Stomach smooth muscle (tissue), 2 donors: ENCODE data around the gene CST9L.
"Not testable (repeated sequence)": the region's sequence is repeated elsewhere in the genome, so short reads cannot be mapped to it uniquely, and the experiment has no call there.

Source experiments
- H3K27ac ChIP-seq: one replicate; pipeline ENCODE4 v1.7.0; 2013; ENCODE audit warnings: mild to moderate bottlenecking, low read length, inconsistent platforms
- H3K27me3 ChIP-seq, 2 donors: one replicate each; pipeline ENCODE4 v1.7.0; 2013; ENCODE audit warnings: low read length in 2 of 2; ENCODE audit not compliant: insufficient read depth in 2 of 2, control insufficient read depth in 1 of 2
- H3K36me3 ChIP-seq, 2 donors: one replicate each; pipeline ENCODE4 v1.7.0; 2013; ENCODE audit warnings: low read length in 2 of 2; ENCODE audit not compliant: control insufficient read depth in 2 of 2, insufficient read depth in 2 of 2
- H3K4me1 ChIP-seq: one replicate; pipeline ENCODE4 v1.7.0; 2013; ENCODE audit warnings: low read length; ENCODE audit not compliant: control insufficient read depth, insufficient read depth
- H3K4me3 ChIP-seq, 2 donors: one replicate each; pipeline ENCODE4 v1.7.0; 2013; ENCODE audit warnings: low read length in 2 of 2
- H3K9ac ChIP-seq, 2 donors: one replicate each; pipeline ENCODE4 v1.7.0; 2013; ENCODE audit warnings: low read length in 2 of 2, mild to moderate bottlenecking in 1 of 2
- H3K9me3 ChIP-seq, 2 donors: one replicate each; pipeline ENCODE4 v1.7.0; 2013; ENCODE audit warnings: low read length in 2 of 2; ENCODE audit not compliant: control insufficient read depth in 2 of 2
- donor health status: healthy.
- donor health status: Pancreatic carcinoma.

The CST9L gene

DNA sequence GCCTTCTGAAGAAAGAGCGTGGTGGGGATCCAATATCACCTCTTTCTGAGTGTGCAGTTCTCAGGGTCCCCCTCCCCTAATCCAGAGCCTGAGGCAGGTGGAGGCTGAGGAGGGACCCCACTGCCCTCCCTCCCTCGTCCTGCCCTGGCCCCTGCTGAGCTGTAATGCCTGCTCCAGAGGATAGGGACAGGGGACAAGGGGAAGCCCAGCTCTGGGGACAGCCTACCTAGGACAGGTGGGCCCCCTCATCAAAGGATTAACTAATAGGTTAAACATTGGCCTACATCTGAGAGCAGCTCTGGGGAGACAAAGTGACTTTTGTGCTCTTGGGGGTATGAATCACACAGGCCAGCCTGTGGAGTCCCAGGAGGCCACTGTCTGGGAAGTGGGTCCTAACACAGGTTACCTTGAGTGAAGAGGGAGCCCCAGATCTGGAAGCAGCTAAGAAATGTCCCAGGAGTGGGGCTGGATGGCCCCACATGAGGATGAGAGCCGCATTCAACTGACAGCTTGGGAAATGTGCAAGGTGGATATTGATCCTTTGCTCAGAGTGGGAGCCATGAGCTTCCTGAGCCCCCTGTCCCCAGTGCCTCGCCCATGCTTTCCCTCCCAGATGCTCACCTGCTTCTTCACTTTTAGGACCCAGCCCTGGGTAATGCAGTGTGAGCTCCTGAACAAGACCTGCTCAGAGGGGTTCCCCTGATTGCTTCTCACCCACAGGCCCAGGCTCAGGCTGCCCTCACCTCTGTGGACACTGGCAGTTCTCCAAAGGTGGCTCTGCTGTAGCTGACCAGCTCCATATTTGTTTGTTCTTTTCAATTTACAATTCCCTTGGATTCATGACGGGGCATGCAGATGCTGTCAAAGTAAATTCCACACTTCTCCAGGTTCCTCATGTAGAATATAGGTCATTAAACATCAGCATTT is 17.8 kb upstream of the CST9L start:
- Histone ChIP-seq H3K9me3 (no peaks in the 10 kb centered on the region), H3K4me3 (no peak overlapping the region), H3K36me3 (no peaks in the 10 kb centered on the region), H3K4me1 (no peaks in the 10 kb centered on the region), H3K27ac (no peak overlapping the region), H3K9ac (no peak overlapping the region), H3K27me3 (peaks cover 0 to 11% of the 10 kb centered on the region in 2 donors)

DNA sequence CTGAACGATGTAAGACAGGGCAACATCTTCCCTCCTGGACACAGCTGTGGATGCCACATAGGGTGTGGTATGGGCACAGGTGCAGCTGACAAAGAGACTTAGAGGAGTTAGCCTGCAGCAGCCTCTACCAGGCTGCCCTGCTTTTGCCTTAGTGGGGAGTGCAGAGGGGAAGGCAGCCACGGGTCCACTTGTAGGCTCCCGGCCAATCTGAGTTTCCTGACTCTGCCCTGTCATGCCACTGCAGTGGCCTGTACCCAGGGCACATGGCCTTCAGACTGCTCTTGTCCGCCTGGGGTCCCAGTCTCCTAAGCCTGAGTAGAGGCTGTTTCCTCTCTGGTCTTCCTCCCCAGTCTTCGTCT is 17.1 kb upstream of the CST9L start:
- Histone ChIP-seq H3K27me3 (peaks cover 0 to 11% of the 10 kb centered on the region in 2 donors), H3K4me1 (no peaks in the 10 kb centered on the region), H3K27ac (no peak overlapping the region), H3K9ac (no peak overlapping the region), H3K9me3 (no peaks in the 10 kb centered on the region), H3K4me3 (no peak overlapping the region), H3K36me3 (no peaks in the 10 kb centered on the region)

DNA sequence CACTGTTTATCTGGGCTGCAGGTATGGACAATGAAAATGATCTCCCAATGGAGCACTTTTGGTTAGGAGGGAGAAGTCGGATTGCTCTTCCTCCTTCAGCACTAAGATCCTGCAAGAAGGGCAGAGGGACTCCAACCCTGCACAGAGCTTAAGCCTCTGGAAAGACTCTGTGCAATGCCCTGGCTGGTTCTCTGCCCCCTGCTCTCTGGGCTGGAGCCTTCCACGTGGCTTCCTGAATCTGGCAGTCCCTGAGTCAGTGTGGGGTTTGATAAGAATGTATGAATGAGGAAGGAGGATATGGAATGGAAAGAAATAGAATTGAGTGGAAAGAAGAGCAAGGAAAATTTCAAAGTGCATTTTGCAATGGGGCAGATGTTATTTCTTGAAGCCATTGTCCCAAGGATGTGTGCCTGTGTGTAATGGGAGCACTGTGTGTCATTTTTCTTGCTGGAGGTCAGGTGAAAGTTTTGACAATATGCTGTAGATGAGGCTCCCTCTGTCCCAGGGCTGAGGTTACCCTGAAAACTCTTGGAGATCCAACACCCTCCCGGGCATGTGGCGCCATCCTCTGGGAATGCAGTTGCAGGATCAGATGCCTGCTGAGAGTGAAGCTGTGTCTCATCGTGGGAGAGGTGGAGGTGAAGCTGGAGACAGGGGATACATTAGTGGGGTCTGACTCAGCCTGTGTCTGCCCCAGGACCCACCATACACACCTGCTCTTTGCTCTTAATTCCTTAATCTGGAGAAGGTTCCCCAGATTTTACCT is 16.3 kb upstream of the CST9L start:
- Histone ChIP-seq H3K9me3 (no peaks in the 10 kb centered on the region), H3K4me1 (no peaks in the 10 kb centered on the region), H3K36me3 (no peaks in the 10 kb centered on the region), H3K4me3 (no peak overlapping the region), H3K27ac (no peak overlapping the region), H3K9ac (no peak overlapping the region), H3K27me3 (peaks cover 0 to 11% of the 10 kb centered on the region in 2 donors)

DNA sequence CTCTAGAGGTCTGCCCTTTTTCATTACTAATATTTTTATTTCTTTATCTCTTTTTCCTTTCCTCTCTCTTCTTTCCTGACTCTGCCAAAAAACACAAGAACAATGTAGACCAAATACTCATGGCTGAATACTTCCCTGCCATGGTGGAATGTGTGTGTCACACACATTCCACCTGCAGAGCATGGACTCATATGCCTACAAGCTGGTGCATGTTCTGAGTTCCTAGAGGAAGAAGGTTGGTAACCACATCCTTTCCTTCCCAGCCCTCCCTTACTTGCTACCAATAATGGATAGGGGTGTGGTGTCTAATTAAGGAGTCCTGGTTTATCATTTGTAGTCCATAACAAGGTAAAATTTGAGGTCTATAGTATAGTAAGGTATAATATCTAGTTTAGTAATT is 15.2 kb upstream of the CST9L start:
- Histone ChIP-seq H3K4me1 (no peaks in the 10 kb centered on the region), H3K27ac (no peak overlapping the region), H3K9me3 (no peaks in the 10 kb centered on the region), H3K36me3 (no peaks in the 10 kb centered on the region), H3K27me3 (peaks cover 0 to 8% of the 10 kb centered on the region in 2 donors), H3K9ac (no peak overlapping the region), H3K4me3 (no peak overlapping the region)

DNA sequence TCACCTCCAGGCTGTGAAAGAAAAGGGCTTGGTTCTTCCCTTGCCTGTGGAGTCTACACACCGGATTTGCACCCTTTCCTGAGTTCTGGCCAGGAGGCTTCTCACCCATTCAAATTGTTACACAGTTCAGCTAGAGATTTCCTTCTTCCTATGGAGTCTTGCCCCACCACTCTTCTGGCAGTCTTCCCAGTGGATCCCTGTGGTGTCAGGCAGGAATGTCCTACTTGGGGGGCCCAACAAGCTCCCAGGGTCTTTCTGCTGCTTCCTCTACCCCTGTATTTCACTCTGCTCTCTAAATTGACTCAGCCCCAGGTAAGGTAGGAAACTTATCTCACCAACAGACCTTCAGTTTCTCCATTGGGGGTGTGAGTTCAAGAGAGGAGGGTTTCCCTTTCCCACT is 14.0 kb upstream of the CST9L start:
- no peaks in the 10 kb centered on the region for H3K36me3 ChIP-seq
- no peaks in the 10 kb centered on the region for H3K9me3 ChIP-seq
- H3K27ac ChIP-seq = no peak overlapping the region
- H3K27me3 ChIP-seq = peaks cover 0 to 4% of the 10 kb centered on the region in 2 donors
- no peak overlapping the region for H3K9ac ChIP-seq
- no peaks in the 10 kb centered on the region for H3K4me1 ChIP-seq
- H3K4me3 ChIP-seq = no peak overlapping the region

DNA sequence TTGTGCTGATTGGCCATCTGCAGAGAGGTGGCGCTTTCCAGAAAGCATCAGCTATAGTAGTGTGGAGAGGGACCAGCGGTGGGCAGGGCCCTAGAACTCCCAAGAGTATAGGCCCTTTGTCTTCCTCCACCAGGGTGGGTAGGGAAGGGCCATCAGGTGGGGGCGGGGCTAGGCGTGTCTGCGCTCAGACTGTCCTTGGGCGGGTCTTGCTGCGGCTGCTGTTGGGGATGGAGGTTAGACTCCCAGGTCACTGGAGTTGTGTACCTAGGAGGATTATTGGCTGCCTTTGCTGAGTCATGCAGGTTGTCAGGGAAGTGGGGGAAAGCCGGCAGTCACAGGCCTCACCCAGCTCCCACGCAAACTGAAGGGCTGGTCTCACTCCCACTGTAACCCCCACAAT is 13.5 kb upstream of the CST9L start:
- H3K9ac ChIP-seq, H3K27ac ChIP-seq, H3K27me3 ChIP-seq, H3K4me3 ChIP-seq, H3K9me3 ChIP-seq, H3K4me1 ChIP-seq, H3K36me3 ChIP-seq: not testable (repeated sequence)

DNA sequence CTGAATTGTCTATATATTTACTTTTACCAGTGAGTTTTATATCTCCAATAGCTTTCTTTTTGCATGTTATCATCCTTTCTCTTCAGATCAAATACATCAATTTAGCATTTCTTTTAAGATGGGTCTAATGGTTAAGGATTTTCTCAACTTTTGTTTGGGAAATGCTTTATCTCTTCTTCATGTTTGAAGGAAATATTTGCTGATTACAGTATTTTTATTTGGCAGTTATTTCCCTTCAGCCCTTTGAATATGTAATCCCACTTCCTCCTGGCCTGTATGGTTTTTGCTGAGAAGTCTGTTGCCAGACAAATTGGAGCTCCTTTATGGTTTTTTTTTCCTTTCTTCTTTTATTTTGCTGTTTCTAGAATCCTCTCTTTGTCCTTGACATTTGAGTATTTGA is 6.7 kb upstream of the CST9L start:
- no peak overlapping the region for H3K27ac ChIP-seq
- no peak overlapping the region for H3K4me3 ChIP-seq
- H3K27me3 ChIP-seq = no peaks in the 10 kb centered on the region
- no peaks in the 10 kb centered on the region for H3K9me3 ChIP-seq
- H3K36me3 ChIP-seq = no peaks in the 10 kb centered on the region
- H3K4me1 ChIP-seq = no peaks in the 10 kb centered on the region
- no peak overlapping the region for H3K9ac ChIP-seq

DNA sequence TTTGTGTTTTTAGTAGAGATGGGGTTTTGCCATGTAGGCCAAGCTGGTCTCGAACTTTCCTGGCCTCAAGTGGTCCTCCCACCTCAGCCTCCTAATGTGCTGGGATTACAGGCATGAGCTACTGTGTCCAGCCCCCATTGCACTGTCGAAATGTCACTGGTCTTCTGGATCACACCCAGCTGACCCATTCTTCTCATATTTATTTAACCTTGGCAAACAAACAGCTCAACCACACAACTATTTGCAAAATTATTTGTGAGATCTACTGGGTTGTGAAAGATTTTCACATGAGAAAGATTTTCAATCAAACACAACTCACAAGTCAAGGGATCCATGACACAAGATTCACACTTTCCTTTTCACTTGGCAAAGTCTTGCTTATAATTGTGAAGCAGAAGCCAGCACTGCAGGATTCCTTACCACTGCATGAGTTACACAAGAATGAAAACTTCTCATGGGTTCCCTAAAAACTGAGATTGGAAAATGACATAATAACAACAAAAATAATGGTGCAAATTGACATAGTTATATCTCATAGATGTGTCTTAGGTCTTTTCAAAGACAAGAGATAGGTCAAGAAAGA is 2.0 kb upstream of the CST9L start:
- Histone ChIP-seq H3K4me3 (no peak overlapping the region), H3K9ac (no peak overlapping the region), H3K27ac (no peak overlapping the region), H3K36me3 (no peaks in the 10 kb centered on the region), H3K27me3 (peaks cover 2 to 3% of the 10 kb centered on the region in 2 donors), H3K9me3 (no peaks in the 10 kb centered on the region), H3K4me1 (no peaks in the 10 kb centered on the region)

DNA sequence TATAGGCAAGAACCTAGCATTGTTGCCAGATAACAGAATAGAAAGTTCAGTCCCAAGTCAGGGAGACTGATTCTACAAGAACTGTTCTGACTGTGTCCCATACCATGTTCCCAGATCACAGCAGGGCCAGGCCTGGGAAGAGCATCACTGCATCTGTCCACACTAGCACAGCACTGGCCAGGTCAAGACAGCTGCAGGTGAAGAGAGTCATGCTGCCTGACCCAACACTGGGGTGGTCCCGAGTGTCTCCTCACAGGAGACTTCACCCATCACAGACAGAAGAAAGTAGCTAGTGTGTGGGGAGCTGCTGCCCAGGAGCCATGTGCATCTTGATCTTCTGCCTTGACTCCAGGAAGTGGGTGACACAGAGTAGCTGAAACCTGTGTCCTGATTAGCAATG is 1.3 kb upstream of the CST9L start:
- no peaks in the 10 kb centered on the region for H3K4me1 ChIP-seq
- no peaks in the 10 kb centered on the region for H3K9me3 ChIP-seq
- no peak overlapping the region for H3K27ac ChIP-seq
- no peaks in the 10 kb centered on the region for H3K36me3 ChIP-seq
- H3K27me3 ChIP-seq = peaks cover 2 to 3% of the 10 kb centered on the region in 2 donors
- H3K9ac ChIP-seq = no peak overlapping the region
- H3K4me3 ChIP-seq = no peak overlapping the region

DNA sequence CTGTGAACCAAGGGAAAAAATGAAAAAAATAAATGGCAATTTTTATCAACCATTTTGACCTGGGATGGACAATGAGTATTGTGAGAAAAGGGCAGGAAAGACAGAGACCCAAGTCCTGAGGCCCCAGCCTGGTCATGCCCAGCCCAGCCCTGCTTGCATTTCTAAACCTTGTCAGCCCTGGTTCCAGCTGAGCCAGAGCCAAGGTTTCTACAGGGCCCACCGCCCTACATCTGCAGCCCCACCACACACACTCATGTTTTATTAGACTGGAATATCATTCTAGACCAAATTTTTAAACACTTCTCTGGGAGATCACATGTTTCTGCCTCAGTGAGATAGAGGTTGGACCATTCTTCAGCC is 667 bp upstream of the CST9L start:
- Histone ChIP-seq H3K36me3 (no peaks in the 10 kb centered on the region), H3K4me1 (no peaks in the 10 kb centered on the region), H3K9ac (no peak overlapping the region), H3K27me3 (peaks cover 2 to 3% of the 10 kb centered on the region in 2 donors), H3K9me3 (no peaks in the 10 kb centered on the region), H3K4me3 (no peak overlapping the region), H3K27ac (no peak overlapping the region)
